Keratinocyte (primary cell): ENCODE data around the gene DYNLRB1.

ENCODE experiments used
- EZH2 ChIP-seq: IDR thresholded peaks from one replicate; pipeline ENCODE4 v1.6.1; 2012; ENCODE audit warnings: inconsistent platforms, mild to moderate bottlenecking, low read length, moderate library complexity
- TF ChIP-seq, protein P1 (sequence below), 3 experiments: IDR thresholded peaks in 1 of 3; conservative IDR thresholded peaks in 1 of 3; optimal IDR thresholded peaks in 1 of 3; 2 replicates in 2 of 3; 3 replicates in 1 of 3; pipeline versions ENCODE3 to v1.5.1; 2011; ENCODE audit warnings: low read length in 3 of 3, mild to moderate bottlenecking in 3 of 3, moderate library complexity in 2 of 3, control low read depth in 1 of 3, inconsistent platforms in 1 of 3; ENCODE audit not compliant: insufficient read depth in 2 of 3; ENCODE audit errors: extremely low read depth in 1 of 3

GRCh38 chr20:34468951-34469350 lies 47.3 kb upstream of the DYNLRB1 start:
- TF ChIP-seq, protein P1, sequence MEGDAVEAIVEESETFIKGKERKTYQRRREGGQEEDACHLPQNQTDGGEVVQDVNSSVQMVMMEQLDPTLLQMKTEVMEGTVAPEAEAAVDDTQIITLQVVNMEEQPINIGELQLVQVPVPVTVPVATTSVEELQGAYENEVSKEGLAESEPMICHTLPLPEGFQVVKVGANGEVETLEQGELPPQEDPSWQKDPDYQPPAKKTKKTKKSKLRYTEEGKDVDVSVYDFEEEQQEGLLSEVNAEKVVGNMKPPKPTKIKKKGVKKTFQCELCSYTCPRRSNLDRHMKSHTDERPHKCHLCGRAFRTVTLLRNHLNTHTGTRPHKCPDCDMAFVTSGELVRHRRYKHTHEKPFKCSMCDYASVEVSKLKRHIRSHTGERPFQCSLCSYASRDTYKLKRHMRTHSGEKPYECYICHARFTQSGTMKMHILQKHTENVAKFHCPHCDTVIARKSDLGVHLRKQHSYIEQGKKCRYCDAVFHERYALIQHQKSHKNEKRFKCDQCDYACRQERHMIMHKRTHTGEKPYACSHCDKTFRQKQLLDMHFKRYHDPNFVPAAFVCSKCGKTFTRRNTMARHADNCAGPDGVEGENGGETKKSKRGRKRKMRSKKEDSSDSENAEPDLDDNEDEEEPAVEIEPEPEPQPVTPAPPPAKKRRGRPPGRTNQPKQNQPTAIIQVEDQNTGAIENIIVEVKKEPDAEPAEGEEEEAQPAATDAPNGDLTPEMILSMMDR (optimal IDR thresholded peaks at IDR 0.05 in 1 of 3, IDR thresholded peaks at IDR 0.05 in 1 of 3, conservative IDR thresholded peaks at IDR 0.05 in 1 of 3; ENCODE audit: extremely low read depth in 1 of 3, insufficient read depth in 2 of 3, low read length in 3 of 3), result no peak
- TF ChIP-seq EZH2, result no peak
